Measurements from ENCODE around the gene SPAG9. TPM values are rescaled to one million over a fixed set of nuclear protein-coding genes. Genes with fewer than 3 reads are reported as not detected.

SPAG9 gene
- total RNA-seq, 1 experiment from 2014 or later, result 144 TPM

- intact Hi-C loops (cut with micrococcal nuclease; ENCODE audit: unreplicated experiment), result no loop called here
- DNase-seq (ENCODE audit: low read depth, low spot score), result no peak
- Histone ChIP-seq H3K4me1 (ENCODE audit: control insufficient read depth, insufficient read depth, low read length) (peaks cover 7% of the 10 kb centered on the region; the same call in 1 of the 2 replicates), H3K9me3 (ENCODE audit: control insufficient read depth, insufficient read depth, low read depth, low read length) (no peaks in the 10 kb centered on the region), H3K36me3 (ENCODE audit: control insufficient read depth, insufficient read depth, low read length) (0 out of 2 replicates have a peak, but pooled peaks cover 4% of the 10 kb centered on the region), H3K4me3 (ENCODE audit: low read depth in 2 of 2, low read length in 2 of 2) (no peak overlapping the region), H3K27me3 (ENCODE audit: control insufficient read depth, insufficient read depth, low read length) (no peaks in the 10 kb centered on the region), H3K27ac (ENCODE audit: low read length) (no peak overlapping the region)
- TF ChIP-seq REST (IDR thresholded peaks at IDR 0.05; ENCODE audit: insufficient read depth in 1 of 2, low read depth in 2 of 2, low read length in 1 of 2), result no peak
- TF ChIP-seq CTCF (IDR thresholded peaks at IDR 0.05), result no peak
- no peak for TF ChIP-seq TCF7L2 (IDR thresholded peaks at IDR 0.05; ENCODE audit: low read depth, low read length)
- no peak for TF ChIP-seq SIN3A (IDR thresholded peaks at IDR 0.05; ENCODE audit: borderline replicate concordance, insufficient read depth, low read depth, low read length)
- TF ChIP-seq POLR2AphosphoS5 (IDR thresholded peaks at IDR 0.05; ENCODE audit: low read depth, low read length), result no peak
- in situ Hi-C loops (cut with HindIII; ENCODE audit: low pct_unique_long_range_greater_than_20kb, low sequenced_read_pairs), result no loop called here
- POLR2A ChIA-PET, result no interaction called here
- BruUV-seq (replicated peaks), result no TSS peak
- CTCF ChIA-PET, result interaction anchor here (0.7 to 0.9 kb wide), 2 partner anchors 107 kb away, joined by 5 to 9 read pairs; no protein-coding TSS in a partner anchor
- no peak for ATAC-seq
Observed at GRCh38 chr17:50959341-50959740, 161.3 kb downstream of the SPAG9 start.

GRCh38 chr17:50957600-50958575, 162.8 kb downstream of the SPAG9 start:
- no TSS peak for BruUV-seq (replicated peaks)
- no peak for ATAC-seq
- intact Hi-C loops (cut with micrococcal nuclease; ENCODE audit: unreplicated experiment) (no loop called here), in situ Hi-C loops (cut with HindIII; ENCODE audit: low pct_unique_long_range_greater_than_20kb, low sequenced_read_pairs) (no loop called here)
- TF ChIP-seq POLR2AphosphoS5 (IDR thresholded peaks at IDR 0.05; ENCODE audit: low read depth, low read length) (no peak), REST (IDR thresholded peaks at IDR 0.05; ENCODE audit: insufficient read depth in 1 of 2, low read depth in 2 of 2, low read length in 1 of 2) (no peak), CTCF (IDR thresholded peaks at IDR 0.05) (no peak), TCF7L2 (IDR thresholded peaks at IDR 0.05; ENCODE audit: low read depth, low read length) (no peak), SIN3A (IDR thresholded peaks at IDR 0.05; ENCODE audit: borderline replicate concordance, insufficient read depth, low read depth, low read length) (no peak)
- Histone ChIP-seq H3K27ac (ENCODE audit: low read length) (no peak overlapping the region), H3K4me3 (ENCODE audit: low read depth in 2 of 2, low read length in 2 of 2) (no peak overlapping the region), H3K9me3 (ENCODE audit: control insufficient read depth, insufficient read depth, low read depth, low read length) (no peaks in the 10 kb centered on the region), H3K4me1 (ENCODE audit: control insufficient read depth, insufficient read depth, low read length) (peaks cover 15% of the 10 kb centered on the region), H3K27me3 (ENCODE audit: control insufficient read depth, insufficient read depth, low read length) (no peaks in the 10 kb centered on the region), H3K36me3 (ENCODE audit: control insufficient read depth, insufficient read depth, low read length) (0 out of 2 replicates have a peak, but pooled peaks cover 4% of the 10 kb centered on the region)
- ChIA-PET CTCF (interaction anchor here (0.7 to 1.1 kb wide), 2 partner anchors 17 to 106 kb away, joined by 4 to 11 read pairs; no protein-coding TSS in a partner anchor), POLR2A (interaction anchor here (0.5 to 0.7 kb wide), 2 partner anchors 57 to 60 kb away, joined by 3 read pairs; no protein-coding TSS in a partner anchor)
- no peak for DNase-seq (ENCODE audit: low read depth, low spot score)

All from Panc1 (cell line).